ENCODE results near the gene IL4R.

DNA sequence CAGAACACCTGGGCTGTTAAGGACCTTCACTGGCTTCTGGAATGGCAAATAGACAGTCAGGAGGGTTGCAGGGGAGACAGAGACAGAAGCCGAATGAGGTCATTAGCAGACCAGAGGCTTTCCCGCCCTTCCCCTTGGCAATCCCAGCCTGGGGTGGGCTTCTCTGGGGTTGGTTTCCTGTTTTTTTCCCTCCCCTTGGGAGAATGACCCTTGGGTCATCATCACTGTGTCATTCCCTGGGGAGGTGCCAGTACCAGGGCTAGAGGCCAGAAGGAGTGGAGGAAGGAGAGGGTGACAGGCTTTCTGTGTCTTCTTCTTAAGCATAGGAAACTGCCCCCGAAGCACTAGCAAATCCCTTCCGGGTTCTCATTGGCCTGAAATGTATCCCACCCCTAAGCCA lies 45.3 kb downstream of the IL4R start:
- TF ChIP-seq, protein P1, sequence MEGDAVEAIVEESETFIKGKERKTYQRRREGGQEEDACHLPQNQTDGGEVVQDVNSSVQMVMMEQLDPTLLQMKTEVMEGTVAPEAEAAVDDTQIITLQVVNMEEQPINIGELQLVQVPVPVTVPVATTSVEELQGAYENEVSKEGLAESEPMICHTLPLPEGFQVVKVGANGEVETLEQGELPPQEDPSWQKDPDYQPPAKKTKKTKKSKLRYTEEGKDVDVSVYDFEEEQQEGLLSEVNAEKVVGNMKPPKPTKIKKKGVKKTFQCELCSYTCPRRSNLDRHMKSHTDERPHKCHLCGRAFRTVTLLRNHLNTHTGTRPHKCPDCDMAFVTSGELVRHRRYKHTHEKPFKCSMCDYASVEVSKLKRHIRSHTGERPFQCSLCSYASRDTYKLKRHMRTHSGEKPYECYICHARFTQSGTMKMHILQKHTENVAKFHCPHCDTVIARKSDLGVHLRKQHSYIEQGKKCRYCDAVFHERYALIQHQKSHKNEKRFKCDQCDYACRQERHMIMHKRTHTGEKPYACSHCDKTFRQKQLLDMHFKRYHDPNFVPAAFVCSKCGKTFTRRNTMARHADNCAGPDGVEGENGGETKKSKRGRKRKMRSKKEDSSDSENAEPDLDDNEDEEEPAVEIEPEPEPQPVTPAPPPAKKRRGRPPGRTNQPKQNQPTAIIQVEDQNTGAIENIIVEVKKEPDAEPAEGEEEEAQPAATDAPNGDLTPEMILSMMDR (IDR thresholded peaks at IDR 0.05) = no peak
- TF ChIP-seq POLR2A (IDR thresholded peaks at IDR 0.05) = no peak
